Raji (cell line): ENCODE data around the gene C11orf65.

Source experiments
- POLR2A ChIP-seq: IDR thresholded peaks from 2 replicates; pipeline ENCODE4 v1.6.1; 2011; ENCODE audit warnings: low read depth, low read length, control low read depth; ENCODE audit not compliant: insufficient read depth

C11orf65 gene

DNA sequence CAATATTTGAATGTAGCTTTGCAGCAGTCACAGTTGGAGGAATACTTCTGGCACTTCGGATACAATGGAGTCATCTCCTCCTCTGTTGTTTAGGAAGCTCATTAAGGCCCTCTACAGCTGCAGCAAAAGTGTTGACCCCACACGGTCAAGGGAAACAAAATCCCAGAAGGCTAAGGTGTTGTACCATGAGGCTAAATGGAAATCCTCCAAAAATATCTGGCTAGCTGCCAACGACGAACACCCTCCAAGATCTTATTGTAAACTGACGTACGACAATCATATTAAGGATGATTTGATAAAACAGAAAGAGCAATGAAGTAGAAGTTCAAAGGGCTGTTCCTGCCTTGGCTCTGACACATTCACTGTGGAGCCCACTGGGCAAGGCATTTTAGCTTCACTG, 26.9 kb upstream of the C11orf65 start:
- TF ChIP-seq POLR2A, result no peak

DNA sequence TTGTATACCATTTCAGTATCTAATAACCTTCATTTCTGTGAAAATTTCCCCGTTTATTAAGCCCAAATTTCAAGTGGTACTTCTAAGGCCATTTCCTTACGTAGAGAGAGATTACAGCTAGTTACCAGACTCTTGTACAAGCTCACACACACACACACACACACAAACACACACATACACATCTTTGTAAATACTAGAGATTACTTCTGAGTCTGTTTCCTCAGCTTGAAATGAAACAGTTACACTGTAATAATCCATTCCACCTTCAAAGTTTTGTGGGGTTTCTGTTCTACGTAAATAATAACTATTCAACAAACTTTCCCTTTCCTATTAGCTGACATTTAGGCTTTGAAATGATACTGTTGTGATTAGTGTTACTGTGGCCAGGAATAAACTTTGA, 24.6 kb upstream of the C11orf65 start:
- no peak for TF ChIP-seq POLR2A

DNA sequence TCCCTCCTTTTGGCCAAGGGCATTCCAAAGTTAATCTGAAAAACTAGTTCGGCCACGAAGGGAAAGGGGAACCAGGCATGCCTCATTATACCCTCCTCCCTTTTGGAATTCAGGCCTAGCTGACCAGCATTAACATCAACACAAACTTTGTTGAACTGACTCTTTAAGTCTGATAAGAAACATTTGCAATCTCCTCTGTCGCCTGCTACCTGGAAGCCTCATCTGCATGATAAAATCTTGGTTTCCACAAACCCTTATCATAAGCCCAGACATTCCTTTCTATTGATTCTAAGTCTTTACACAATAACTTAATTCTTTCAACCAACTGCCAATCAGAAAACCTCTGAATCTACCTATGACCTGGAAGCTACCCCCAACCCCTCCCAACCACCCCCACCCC, 19.5 kb upstream of the C11orf65 start:
- no peak for TF ChIP-seq POLR2A

GRCh38 chr11:108486331-108486730, 19.0 kb upstream of the C11orf65 start:
- no peak for TF ChIP-seq POLR2A

GRCh38 chr11:108483163-108483562, 15.8 kb upstream of the C11orf65 start:
- TF ChIP-seq POLR2A, result no peak

DNA sequence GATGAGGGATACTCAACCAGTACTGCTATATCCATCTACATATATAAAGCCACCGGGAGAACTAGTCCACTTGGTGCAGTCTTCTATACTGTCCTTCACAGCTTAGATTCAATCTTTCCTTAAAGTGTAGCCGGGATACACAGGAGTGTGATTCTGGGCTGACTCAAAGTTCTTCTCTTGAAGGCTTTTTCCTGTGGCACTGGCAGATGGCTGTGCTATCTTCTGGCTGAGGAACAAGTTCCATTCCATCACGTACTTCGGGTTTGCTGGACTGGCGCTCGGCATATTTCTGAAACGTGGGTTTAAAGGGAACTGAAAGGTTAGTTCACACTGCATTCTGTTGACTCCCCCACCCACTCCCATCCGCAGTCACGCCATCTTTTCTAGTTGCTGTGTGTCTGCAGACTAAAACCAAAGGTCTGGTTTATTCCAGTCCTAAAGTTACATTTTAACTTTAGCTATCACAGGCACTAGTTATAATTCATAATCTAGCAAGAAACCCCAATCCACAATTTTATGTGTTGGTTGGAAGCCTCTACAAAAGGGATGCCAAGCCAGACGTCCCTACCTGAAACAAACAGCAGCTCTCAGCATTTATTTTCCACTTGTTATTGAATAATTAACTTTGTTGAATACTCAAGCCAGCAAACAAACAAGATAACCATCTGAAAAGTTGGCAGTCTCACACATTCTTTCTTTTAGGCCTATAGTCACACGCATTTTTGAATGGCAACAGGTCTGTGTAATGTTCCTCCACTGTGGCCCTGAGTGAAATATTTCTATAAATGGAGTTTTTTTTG, 7.5 kb upstream of the C11orf65 start:
- TF ChIP-seq POLR2A, result no peak

DNA sequence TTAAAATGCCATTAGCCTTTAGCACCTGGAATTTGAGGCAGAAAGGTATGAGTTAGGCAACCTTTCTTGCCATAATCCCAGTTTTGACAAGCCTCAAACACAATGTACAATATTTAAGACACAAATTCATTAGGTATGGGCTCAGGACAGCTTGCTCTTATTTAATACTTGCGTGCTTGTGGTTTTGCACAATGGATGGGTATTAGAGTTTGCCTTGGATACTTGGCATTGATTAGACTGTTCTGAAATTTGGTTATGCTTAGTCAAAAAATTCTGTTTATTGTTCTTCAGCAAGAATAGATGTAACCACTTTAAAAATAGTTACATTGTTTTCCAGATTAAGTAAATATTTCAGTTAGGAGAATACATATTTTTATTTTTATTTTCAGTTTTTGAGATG, 5.4 kb upstream of the C11orf65 start:
- TF ChIP-seq POLR2A, result no peak

- TF ChIP-seq POLR2A, result no peak
Measured at GRCh38 chr11:108468478-108468864, 1.1 kb upstream of the C11orf65 start.

- no peak for TF ChIP-seq POLR2A
Measured at GRCh38 chr11:108466405-108466804, 924 bp downstream of the C11orf65 start.

GRCh38 chr11:108453207-108453835, 14.0 kb downstream of the C11orf65 start:
- no peak for TF ChIP-seq POLR2A

DNA sequence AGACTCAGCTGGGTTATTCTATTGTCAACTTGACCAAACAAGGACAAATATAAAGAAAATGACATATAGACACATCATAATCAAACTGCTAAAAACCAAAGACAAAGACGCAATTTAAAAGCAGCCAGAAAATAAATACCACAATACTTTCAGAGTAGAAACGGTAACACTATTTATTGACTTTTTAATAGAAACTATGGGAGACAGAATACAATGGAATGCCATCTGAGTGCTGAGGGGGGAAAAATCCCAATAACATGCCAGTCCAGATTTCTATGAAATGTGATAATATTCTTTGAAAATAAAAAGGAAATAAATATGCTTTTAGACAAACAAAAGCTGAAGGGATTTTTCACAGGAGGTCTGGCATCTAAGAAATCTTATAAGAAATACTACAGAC, 30.7 kb downstream of the C11orf65 start:
- TF ChIP-seq POLR2A, result no peak

DNA sequence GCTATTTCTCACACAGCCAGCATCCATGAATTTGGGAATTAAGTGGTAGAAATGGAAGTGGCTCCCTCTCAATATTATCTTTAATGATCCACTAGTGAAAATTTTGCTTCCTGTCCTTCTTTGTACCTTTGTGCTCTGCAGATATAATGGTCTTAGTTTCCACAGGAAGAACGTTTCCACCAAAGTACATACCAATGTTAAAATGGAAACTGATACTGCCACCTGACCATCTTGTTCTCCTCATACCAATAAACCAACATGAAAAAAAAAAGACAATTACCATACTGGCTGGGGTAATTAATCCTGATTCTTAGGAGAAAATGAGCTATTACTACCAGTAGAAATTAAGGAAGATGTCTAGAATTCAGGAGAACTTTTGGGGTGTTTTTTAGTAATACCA, 32.3 kb downstream of the C11orf65 start:
- no peak for TF ChIP-seq POLR2A

DNA sequence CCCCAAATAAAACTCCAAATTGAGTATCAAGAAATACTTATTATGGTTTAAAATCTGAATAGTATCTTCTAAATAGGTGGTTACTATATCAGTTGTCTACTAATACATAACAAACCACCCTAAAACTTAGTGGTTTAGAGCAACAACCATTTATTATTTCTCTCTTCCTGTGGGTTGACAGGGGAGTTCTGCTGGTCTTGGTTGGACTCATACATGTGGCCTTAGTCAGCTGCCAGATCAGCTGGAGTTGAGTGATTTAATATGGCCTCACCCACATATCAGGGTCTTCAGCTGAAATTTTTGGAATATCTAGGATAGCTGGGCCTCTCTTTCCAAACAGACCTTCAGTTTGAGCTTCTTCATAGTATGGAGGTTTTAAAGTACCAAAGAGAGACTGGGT, 34.5 kb downstream of the C11orf65 start:
- TF ChIP-seq POLR2A, result no peak

- no peak for TF ChIP-seq POLR2A
Measured at GRCh38 chr11:108431997-108432396, 35.3 kb downstream of the C11orf65 start.

DNA sequence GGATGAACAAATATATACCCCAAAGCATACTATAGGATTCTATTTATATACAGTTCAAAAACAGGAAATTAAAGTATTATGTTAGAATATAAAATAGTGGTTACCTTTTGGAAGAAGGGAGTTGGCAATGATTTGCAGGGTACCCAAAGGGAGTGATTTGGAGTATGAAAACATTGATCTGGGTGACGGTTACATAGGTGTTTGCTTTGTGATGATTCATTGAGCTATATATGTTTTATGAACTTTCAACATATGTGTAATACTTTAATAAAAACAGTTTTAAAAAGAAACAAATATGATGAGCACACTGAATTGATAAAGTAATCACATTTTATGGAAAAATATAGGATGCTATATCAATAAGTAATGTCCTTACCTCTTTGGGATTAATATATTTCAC, 36.0 kb downstream of the C11orf65 start:
- TF ChIP-seq POLR2A, result no peak

- TF ChIP-seq POLR2A, result no peak
Measured at GRCh38 chr11:108414958-108415357, 52.4 kb downstream of the C11orf65 start.

DNA sequence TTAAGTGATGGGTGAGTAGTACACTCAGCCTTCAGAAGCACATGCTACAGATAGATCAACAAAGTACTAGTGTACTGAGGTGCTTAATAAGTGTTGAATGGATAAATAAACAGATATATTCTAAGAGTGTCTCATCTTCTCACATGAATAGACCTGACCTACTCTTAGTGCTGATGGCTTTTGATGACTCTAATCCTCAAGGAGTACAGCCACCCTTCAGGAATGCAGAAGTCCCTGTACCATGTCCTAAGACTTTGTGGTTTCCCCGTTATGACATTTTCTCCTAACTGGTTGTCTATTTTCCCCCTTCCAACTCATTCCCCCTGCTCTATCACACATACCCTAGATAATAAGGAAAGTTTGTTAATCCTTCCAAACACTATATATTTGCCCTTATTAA, 61.6 kb downstream of the C11orf65 start:
- no peak for TF ChIP-seq POLR2A
